Hippocampal formation (tissue), 2 donors: ENCODE data around the gene NCBP2L.

Source experiments
- DNase-seq, 2 donors: peaks; one replicate each; lab custom pipeline; 2025; lab: John Stamatoyannopoulos, UW

Gene NCBP2L

DNA sequence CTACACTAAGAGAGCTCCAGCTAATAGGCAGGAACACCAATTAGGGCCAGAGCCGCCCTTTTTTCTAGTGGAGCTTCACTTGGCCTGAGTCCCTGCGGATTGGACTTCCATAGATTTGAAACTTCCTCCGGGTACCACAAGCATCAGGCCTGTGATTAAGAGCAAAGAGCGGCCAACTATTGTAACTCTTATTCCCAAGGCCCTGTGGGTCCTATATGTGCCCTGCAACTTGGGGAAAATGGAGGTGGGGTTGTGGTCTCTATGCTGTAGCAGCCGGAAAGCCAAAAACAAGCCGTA is at the start of gene NCBP2L:
NCBP2L (plus strand) TSS at position 198 of the 297 bp plus-strand sequence. CDS start 16,488 bp downstream, outside the sequence.
- DNase-seq = no peak

DNA sequence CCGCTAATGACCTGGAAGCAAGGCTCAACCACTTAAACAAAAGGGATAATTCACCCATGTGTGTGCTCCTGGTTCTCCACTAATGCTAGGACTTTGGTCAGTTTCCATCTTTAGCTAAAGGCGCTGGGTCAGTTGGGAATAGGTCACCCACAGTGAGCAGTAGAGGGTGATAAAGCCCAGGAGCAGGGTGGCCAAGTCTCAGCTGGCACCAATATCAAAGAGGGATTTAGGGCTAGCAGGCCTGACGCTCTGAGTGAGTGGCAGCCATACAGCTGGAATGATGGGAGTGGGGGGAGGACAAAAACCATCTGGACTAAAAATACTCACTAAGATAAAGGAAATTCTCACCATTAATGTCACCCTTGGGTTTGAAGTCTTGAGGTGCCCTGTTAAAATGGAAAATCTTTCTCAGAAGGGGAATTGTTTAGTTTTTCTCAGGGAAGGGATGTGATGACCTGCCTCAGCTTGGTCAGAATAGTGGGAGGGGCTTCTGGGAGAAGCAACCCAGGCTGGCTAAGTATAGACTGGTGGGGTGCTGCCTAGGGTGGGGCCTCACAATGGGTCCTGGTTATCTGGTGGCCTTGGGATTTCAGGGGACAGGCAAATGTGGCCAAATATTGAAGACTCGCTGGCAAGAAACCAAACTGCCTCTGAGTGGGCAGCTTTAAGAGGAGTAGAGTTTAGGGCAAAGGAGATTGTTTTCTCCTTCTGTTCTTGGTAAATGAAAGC is 49.0 kb upstream of the NCBP2L start:
- peak in 1 of 2 donors; percentile 29 for DNase-seq

DNA sequence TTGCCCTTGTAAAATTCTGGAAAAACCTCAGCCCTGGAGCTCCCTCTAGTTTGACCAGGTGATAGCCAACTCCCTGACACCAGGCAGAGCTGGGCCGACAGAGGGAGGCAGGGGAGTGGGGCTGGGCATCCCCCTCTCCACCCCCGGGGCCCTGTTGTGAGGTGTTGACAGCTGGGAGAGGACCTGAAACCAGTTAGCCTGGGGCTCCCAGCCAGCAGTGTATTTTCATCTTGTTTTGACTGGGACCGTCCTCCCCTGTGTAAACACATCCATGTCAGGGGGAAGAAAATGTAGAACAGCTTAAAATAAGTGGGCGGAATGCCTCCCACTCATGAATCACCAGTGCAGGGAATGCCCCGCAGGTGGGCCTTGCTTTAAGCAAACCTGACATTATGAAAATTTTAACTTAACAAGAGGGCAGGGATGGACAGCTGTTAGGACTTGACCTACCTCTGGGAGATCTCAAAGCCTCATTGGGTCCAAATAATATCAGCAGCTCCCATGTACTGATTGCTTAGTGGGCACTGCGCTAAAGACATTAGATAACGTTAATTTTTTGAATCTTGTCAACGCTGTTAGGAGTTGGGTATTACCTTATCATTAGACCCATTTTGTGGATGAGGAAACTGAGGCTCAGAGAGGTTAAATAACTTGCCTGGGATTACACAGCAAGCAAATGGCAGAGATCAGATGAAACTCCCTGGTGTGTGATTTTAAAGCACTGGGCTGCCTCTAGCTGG is 47.8 kb upstream of the NCBP2L start:
- no peak for DNase-seq

DNA sequence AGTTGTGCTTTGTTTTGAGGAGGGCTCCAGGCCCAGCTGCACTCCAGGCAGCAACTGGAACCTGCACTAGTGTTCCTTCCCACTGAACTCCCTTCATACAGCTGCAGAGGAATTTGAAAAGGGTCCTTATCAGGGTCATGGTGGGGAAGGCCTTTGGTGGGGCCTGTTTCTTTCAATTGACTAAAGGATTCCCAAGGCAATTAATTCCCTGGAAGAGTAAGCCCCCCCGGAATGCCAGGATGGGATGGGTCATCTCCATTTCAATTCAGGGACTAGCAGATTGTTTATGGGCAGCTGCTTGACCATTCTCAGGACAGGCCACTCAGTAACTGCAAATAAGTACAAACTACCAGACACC is 47.3 kb upstream of the NCBP2L start:
- no peak for DNase-seq

DNA sequence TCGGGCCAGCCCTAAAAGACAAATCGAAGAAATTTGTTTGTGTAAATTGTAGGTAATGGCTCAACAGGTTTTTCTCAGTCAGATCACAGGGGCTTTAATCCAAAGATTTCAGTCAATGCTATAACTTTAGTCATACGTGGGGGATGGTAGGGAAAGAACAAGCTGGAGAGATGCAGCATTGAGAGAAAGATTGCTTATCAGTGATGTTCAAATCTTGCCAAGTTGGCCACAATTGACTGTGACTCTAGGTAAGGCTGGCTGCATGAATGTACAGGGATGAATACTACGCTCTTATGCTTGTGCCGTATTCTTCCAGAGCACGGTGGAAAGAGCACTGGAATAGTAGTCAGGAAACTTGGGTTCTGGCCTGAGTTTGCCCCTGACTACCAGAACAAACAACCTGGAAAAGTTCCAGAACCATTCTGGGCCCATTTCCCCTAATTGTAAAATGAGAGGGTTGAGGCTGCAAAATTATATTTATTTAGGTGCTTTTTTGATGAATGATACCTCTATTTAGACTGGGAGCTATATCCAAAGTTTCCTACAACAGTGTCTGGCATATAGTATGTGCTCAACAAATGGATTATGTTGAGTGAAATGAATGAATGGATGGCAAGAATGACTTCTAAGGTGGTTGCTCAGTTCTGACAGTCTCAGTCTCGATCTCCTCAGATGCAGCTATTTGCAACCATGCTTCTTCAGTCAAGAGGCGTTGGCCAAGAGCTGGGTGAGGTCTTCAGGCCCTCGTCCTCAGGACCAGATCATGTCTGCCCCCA is 46.4 kb upstream of the NCBP2L start:
- DNase-seq = no peak

DNA sequence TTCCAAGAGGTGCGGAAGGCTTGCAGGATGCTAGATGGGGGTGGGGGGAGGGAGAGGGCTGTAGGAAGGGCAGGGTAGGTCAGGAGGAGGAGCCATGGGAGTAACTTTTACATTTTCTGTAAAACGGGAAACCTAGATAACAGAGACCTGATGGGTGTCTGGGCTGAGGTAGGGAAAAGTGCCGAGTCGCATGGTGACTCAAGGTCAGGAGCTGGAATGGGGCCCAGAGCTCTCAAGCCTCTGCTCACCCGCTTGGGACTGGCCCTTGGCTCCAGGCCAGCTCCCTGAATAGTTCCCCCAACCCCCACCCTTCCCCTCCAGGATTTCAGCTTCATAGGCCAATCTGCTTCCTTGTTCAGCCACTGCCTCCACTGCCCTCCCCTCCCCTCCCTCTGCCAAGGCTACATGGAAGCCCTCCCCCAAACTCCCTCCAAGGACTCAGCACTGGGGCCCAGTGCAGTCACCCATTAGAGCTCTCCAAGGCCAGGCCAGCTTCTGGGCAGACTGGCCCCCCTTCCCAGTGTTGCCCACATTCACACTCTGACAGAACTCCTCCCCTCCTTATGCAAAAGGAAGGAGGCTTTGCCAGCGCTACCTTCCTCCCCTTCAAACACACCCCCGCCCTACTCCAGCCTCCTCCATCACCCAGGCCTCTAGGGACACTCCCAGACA is 45.6 kb upstream of the NCBP2L start:
- peak; percentile 52 to 62 for DNase-seq

DNA sequence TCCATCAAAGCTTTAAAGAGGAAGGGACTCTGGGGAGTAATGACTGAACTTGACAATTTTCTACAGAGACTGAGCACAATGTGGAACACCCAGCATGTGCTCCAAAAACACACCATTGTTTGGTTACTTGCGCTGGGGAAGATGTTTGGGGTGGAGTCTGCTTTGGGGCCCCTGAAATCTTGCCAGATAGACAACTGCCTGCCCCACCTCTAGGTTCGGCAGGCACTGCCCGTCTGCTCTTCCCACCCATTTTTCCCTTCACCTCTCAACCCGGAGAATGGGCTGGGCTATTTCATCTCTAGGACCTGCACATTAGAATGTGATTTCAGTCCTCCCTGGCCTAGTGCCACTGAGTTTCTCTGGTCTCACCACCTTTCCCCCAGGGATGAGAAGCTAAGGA is 43.8 kb upstream of the NCBP2L start:
- DNase-seq = no peak

DNA sequence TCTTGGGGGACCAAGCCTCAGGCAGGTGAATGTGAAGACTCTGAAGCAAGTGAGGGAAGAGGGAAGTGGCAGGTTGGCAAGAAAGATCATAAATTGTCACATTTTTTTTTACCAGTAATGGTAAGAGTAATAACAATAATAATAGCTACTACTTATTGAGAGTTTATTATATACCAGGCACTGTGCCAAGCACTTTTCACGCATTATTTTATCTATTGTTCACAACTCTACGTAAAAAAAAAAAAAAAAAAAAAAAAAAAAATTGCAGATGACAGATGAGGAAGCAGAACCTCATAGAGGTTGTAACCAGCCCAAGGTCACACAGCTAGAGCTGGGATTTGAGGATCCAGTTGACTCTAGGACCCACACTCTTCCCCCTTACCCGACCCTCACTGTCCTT is 42.9 kb upstream of the NCBP2L start:
- DNase-seq = no peak

DNA sequence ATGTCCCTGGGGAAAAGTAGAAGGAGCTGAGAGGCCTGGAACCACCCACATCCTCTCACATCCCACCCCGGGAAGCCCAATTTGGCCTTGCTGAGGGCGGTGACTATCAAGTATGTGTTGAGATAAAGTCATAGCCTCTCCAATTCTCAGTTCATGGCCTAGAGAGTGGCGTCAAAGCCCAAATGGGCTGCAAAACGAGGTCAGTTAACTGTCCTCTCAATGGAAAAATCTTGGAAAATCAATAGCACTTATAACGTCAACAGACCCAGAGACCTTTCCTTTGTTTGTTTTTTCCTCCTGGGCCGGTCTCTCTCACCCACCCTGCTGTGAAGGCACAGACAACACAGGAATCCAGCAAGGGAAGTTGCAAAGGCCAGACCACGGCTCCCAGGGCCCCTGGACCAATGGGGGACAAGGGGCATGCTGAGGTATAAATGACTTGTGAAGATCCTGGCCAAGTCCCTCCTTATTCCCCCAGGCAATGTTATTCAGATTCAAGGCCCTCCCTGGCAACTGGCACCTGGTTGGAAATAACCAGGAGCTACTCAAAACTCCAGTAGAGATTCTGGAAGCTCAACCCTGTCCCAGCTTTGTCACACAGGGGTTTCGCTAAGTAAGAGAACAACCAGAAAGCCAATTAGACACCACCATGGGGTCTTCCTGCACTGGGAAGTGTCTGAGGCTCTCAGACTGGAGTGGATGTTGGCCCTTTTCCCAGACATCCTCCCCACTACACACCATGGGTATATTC is 40.6 kb upstream of the NCBP2L start:
- no peak for DNase-seq

DNA sequence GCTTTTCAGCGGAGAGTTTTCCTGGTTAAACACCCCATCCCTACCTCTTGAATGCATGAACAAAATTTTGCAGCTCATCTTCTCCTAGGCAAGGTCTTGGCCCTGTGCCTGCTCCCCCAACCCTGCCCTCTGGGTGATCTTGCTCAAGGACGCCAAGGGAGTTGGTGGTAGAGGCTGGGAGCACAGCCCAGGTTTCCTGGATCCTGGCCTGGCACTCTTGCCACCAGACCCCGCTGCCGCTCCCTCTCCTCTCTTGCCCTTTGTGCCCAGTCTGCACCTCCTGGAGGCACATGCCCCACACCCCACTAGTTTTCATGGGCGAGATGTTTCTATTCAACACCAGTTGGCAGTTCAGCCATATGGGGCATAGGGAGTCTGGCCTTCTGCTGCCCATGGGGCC is 39.3 kb upstream of the NCBP2L start:
- DNase-seq = peak in 1 of 2 donors; percentile 20

DNA sequence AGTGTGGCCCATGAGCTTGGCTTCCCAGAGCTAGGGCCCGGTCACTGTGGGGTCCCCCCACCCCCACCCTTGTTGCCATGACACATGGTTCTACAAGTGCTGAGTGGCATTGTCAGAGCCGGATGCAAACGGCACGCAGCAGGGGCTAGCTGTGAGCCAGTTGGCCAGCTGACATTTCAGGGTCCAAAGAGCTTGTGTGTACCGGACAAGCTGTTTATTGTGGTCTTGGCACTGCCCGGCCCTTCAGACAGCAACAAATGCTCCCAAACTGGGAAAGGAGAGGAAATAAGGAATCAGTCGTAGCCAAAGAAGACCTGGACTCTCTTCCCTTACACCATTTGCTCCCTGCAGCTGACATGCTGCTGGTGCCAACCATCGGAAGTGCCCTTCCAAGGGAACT is 38.8 kb upstream of the NCBP2L start:
- peak; percentile 33 to 57 for DNase-seq

DNA sequence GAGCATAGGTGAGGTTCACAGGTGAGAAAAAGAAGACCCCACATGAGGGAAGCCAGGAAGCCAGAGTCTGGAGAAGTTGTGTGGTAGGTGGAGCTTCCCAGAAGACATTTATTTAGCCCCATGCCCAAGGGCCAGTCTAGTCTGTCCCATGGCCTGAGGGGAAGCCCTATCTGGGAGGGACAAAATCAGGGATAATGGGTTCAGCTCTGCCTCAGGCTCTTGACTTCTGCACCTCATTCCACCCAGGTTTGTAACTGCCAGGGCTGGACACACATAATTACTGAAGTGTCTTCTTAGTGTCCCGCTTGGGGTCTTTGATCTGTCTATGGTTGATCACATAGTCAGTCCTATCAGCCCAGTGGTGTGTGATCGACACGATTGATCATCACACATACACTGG is 38.0 kb upstream of the NCBP2L start:
- no peak for DNase-seq

DNA sequence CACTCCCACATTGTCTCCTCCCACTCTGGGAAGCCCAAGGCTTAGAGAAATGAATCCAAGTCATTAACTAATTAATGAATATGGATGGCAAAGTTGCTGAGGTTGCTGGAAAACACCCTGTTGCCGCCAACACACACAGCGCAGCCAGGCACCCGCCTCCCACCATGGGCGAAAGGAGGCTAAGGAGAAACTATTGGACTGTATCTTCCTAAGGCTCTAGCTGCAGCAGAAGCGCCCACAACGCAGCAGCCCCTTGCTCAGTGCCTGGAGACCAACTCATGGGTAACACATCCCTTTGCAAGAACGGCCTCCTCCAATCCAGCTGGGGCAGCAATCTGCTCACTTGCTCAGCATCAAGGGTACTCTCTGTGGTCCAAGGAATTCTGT is 36.1 kb upstream of the NCBP2L start:
- peak in 1 of 2 donors; percentile 54 for DNase-seq

DNA sequence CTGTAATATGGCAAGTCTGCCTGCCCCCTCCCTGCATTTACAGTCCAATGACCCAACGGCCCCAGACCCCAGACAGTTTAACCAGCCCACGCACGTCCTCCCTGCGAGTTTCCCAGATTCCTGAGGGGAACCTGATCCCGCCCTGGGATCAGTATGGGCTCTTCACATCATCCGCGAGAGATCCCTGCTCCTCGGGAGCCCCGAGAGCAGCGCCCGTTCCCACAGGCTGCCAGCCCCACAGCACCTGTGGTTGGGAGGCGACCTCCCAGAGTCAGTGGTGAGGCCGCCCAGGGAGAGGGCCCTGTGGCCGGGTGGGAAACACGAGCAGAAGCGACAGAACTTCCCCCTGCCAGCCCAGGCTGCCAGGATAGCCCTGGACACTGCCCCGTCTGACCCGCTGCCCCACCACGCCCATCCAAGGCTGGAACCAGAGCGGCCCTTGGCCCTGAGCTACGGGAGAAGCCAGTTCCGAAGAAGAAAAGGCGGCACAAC is 34.8 kb upstream of the NCBP2L start:
- no peak for DNase-seq

DNA sequence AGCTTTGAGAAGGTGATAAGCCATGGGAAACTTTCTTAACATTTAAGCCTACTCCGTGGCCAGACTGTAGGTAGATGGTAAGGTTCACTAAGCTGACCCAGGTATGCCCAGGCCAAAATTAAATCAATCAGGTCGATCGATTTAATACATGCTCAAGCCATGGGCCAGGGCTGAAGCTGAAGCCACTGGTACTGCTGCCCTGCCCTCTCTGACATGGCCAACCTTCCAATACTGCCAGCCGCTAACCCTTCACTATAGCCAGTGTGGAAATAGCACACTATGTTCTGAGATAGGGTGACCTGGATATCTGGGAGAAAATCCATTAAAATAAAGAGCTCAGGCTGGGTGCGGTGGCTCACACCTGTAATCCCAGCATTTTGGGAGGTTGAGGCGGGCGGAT is 33.5 kb upstream of the NCBP2L start:
- DNase-seq = no peak

DNA sequence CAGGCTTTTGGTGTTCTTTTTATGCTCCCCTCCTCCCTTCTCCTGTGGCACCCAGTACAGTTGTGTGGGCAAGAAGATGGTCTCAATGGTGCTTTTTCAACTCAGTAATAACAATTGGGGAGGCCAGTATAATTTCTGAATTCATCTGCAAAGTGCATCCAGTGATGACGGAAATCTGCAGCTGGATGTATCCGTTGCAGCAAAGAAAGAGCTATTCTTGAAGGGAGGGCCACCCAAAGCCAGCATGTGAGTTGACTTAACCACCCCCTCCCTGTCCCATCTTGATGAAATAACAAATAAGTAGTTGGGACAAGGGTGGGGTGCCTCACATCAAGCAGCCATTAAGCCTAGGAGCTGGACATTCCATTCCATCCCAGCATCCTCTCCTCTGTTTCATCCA is 32.7 kb upstream of the NCBP2L start:
- peak; percentile 19 to 31 for DNase-seq

DNA sequence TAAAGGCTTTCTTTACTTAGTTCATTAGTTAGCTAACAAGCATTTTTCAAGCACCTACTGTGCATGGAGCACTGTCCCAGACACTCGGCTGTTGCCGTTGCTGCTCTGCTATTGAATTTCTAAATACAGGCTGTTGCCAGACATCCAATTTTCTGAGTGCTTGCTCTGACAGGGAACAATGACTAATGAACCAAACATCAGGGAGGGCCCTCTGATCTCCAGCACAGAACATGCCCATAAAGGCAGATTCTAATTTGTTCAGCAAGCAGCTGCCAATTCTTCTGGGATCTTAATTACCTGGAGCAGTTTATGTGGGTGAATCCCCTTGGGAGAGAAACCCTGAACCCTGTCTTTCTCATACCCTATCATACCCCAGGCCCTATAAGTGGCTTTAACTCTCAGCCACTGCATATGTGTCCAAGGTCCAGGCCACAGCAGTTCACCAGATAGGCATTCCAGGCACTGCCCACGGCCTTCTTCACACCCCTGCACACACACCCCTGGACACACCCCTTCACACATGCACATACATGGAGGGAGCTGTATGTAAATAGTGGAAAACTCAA is 29.9 kb upstream of the NCBP2L start:
- peak in 1 of 2 donors; percentile 69 for DNase-seq

DNA sequence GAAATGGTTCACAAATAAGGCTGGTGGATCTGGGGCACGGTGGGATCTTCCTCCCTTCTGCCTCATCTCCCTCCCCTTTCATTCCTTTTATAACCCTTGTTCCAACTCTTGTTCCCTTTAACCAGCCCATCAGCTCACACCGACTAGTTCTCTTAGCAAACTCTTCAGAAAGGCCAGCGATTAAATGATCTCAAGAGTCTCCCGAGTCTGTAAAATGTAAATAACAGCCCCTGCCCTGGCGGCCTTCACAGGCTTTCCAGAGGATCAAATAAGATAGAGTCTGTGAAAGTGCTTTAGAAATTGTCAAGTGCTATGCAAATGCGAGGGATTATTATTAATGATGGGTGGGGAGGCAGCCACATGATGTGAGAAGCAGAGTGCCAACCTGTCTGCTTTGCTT is 29.0 kb upstream of the NCBP2L start:
- DNase-seq = no peak

DNA sequence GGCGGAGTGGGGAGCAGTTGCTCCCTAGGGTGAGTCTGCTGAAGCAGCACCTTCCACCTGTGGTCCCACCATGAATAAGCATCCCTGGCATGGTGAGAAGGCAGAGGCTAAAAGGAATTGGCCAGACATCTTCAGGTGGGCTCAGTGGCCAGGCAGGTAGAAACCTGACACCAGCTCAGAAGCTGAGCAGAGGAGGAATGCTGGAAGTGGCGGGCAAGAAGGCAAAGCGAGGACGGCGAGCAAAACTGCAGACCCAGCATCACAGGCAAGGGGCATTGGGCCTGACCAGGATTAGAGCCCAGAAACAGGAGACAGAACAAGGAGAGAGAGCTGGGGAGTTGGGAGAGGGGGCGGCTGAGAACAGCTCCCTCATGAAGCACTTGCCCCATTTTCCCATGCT is 27.3 kb upstream of the NCBP2L start:
- no peak for DNase-seq

DNA sequence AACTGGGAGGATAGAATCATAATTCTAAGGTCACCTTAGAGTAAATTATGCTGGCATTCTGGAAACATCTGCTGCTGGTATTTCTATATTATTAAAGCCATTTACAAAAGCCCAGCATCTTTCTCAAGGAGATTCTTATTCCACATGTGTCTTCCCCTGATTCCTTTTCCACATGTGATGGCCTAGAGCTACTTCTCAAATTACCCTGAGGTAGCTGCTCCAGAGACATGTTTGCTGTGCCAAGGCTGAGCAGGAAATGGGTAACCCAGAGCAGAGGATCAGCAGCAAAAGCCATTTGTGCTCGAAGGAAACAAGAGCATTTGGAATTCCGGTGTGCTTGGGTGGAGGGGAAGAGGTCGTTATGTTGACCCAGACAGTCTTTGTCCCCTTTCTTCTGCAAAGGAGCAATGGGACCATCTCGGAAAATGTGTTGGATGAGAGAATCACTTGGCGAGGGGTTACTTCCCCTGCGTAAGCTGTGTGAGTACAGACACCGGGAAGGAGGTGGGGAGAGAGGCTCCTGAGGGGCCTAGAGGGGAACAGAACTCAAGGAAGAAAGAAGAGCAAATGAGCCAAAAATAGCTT is 26.6 kb upstream of the NCBP2L start:
- DNase-seq = no peak

DNA sequence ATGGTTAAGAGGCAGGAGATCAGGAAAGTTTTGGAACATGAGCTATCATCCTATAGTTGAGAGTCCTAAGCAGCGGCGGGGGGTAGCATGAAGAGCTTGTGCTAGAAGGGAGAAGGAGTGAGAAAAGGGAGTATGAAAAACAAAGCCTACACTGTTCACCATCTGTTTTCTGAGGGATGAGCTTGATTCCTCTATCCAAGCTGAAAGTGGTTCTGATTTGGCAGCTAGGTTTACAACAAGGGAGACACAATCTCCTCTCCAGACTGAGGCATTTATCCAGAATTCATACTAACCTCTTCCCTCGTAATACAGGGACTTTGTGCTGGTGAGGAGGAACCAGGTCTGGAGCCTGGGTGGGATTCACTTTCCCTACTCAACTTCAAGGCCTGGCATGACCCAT is 25.5 kb upstream of the NCBP2L start:
- no peak for DNase-seq
